Gastrocnemius medialis (tissue), 4 donors: ENCODE measurements around the gene CLMN.

Experiments
- POLR2A ChIP-seq, 2 donors: fragments of 450-650 bp; IDR thresholded peaks; one replicate each; pipeline ENCODE4 v1.6.1; 2017; ENCODE audit warnings: antibody characterized with exemption in 2 of 2, mild to moderate bottlenecking in 2 of 2, moderate library complexity in 2 of 2
- TF ChIP-seq, protein P1 (sequence below), 5 experiments: fragments of 450-650 bp in 3 of 5; fragments of 200-600 bp in 2 of 5; sonication (generic) in 2 of 5; IDR thresholded peaks in 4 of 5; conservative IDR thresholded peaks in 1 of 5; 1 replicate in 4 of 5; 2 replicates in 1 of 5; pipeline ENCODE4 v1.5.1; 2016 to 2019; ENCODE audit warnings: antibody characterized with exemption in 5 of 5, mild to moderate bottlenecking in 3 of 5, moderate library complexity in 3 of 5

- TF ChIP-seq, protein P1, sequence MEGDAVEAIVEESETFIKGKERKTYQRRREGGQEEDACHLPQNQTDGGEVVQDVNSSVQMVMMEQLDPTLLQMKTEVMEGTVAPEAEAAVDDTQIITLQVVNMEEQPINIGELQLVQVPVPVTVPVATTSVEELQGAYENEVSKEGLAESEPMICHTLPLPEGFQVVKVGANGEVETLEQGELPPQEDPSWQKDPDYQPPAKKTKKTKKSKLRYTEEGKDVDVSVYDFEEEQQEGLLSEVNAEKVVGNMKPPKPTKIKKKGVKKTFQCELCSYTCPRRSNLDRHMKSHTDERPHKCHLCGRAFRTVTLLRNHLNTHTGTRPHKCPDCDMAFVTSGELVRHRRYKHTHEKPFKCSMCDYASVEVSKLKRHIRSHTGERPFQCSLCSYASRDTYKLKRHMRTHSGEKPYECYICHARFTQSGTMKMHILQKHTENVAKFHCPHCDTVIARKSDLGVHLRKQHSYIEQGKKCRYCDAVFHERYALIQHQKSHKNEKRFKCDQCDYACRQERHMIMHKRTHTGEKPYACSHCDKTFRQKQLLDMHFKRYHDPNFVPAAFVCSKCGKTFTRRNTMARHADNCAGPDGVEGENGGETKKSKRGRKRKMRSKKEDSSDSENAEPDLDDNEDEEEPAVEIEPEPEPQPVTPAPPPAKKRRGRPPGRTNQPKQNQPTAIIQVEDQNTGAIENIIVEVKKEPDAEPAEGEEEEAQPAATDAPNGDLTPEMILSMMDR (IDR thresholded peaks at IDR 0.05 in 4 of 5, conservative IDR thresholded peaks at IDR 0.05 in 1 of 5): no peak
- TF ChIP-seq POLR2A (IDR thresholded peaks at IDR 0.05): no peak
These were observed 27.7 kb downstream of the CLMN start for GRCh38 chr14:95291859-95292542.
